ENCODE data around the gene AMH. TPM values are rescaled to one million over a fixed set of nuclear protein-coding genes. Genes with fewer than 3 reads are reported as not detected.
A peak's percentile ranks its signal among the peaks of the same experiment; 100 is the strongest.

The AMH gene
- total RNA-seq, 4 donors from 2014 or later, result 1.1 to 3.5 TPM; not detected in 2

- Histone ChIP-seq H3K27ac (no peak overlapping the region), H3K27me3 (no peaks in the 10 kb centered on the region), H3K4me3 (no peak overlapping the region), H3K4me1 (peaks cover 10 to 40% (median 17%) of the 10 kb centered on the region in 4 donors), H3K9me3 (no peaks in the 10 kb centered on the region), H3K36me3 (peaks cover 0 to 33% (median 14%) of the 10 kb centered on the region in 4 donors)
- in situ Hi-C loops (cut with MboI; ENCODE audit: low pct_ligation_motif_present in 1 of 4, low pct_unique_long_range_greater_than_20kb in 1 of 4, low sequenced_read_pairs in 3 of 4) (no loop called here), intact Hi-C loops (cut with DNase I; ENCODE audit: low total_unique reads) (no loop called here)
- TF ChIP-seq POLR2A (IDR thresholded peaks at IDR 0.05), result no peak
- no peak for TF ChIP-seq CTCF (IDR thresholded peaks at IDR 0.05)
- TF ChIP-seq POLR2AphosphoS5 (IDR thresholded peaks at IDR 0.05), result no peak
- TF ChIP-seq EP300 (IDR thresholded peaks at IDR 0.05; ENCODE audit: low read depth), result no peak
- 83 to 96% methylated on average over 1 to 9 of the region's 17 CpGs for WGBS, 2 donors (ENCODE audit: low coverage in 1 of 2)
- no peak for DNase-seq
Observed at GRCh38 chr19:2209408-2209807, 39.7 kb upstream of the AMH start.

GRCh38 chr19:2210206-2210605 lies 38.9 kb upstream of the AMH start:
- Histone ChIP-seq H3K4me1 (peaks cover 10 to 40% (median 17%) of the 10 kb centered on the region in 4 donors), H3K27ac (no peak overlapping the region), H3K27me3 (no peaks in the 10 kb centered on the region), H3K36me3 (peaks cover 0 to 41% (median 17%) of the 10 kb centered on the region in 4 donors), H3K4me3 (no peak overlapping the region), H3K9me3 (no peaks in the 10 kb centered on the region)
- in situ Hi-C loops (cut with MboI; ENCODE audit: low pct_ligation_motif_present in 1 of 4, low pct_unique_long_range_greater_than_20kb in 1 of 4, low sequenced_read_pairs in 3 of 4), result no loop called here
- WGBS, 2 donors (ENCODE audit: low coverage in 1 of 2), result 96% methylated on average over 19 of the region's 21 CpGs; no CpG with 5 or more reads in 1 of the 2 donors
- intact Hi-C loops (cut with DNase I; ENCODE audit: low total_unique reads), result no loop called here
- TF ChIP-seq CTCF (IDR thresholded peaks at IDR 0.05) (no peak), EP300 (IDR thresholded peaks at IDR 0.05; ENCODE audit: low read depth) (no peak)
- no peak for DNase-seq

- Histone ChIP-seq H3K4me3 (no peak overlapping the region), H3K9me3 (no peaks in the 10 kb centered on the region), H3K27me3 (no peaks in the 10 kb centered on the region), H3K36me3 (peaks cover 0 to 45% (median 22%) of the 10 kb centered on the region in 4 donors), H3K27ac (peak overlapping the region in 1 of 4 donors; percentile 83), H3K4me1 (peaks cover 10 to 40% (median 17%) of the 10 kb centered on the region in 4 donors)
- no peak for TF ChIP-seq EP300 (IDR thresholded peaks at IDR 0.05; ENCODE audit: low read depth)
- no peak for TF ChIP-seq POLR2A (IDR thresholded peaks at IDR 0.05)
- no peak for TF ChIP-seq POLR2AphosphoS5 (IDR thresholded peaks at IDR 0.05)
- no peak for TF ChIP-seq CTCF (IDR thresholded peaks at IDR 0.05)
- WGBS, 2 donors (ENCODE audit: low coverage in 1 of 2), result 94% methylated on average over 32 of the region's 33 CpGs; no CpG with 5 or more reads in 1 of the 2 donors
- DNase-seq, result no peak
- intact Hi-C loops (cut with DNase I; ENCODE audit: low total_unique reads) (no loop called here), in situ Hi-C loops (cut with MboI; ENCODE audit: low pct_ligation_motif_present in 1 of 4, low pct_unique_long_range_greater_than_20kb in 1 of 4, low sequenced_read_pairs in 3 of 4) (no loop called here)
Observed at GRCh38 chr19:2210987-2211740, 38.0 kb upstream of the AMH start.

GRCh38 chr19:2212861-2213711 lies 36.0 kb upstream of the AMH start:
- Histone ChIP-seq H3K9me3 (no peaks in the 10 kb centered on the region), H3K4me3 (peak overlapping the region in 1 of 4 donors; percentile 19), H3K4me1 (peaks cover 9 to 36% (median 15%) of the 10 kb centered on the region in 4 donors), H3K36me3 (peaks cover 0 to 47% (median 21%) of the 10 kb centered on the region in 4 donors), H3K27me3 (no peaks in the 10 kb centered on the region), H3K27ac (peak overlapping the region; percentile 83)
- in situ Hi-C loops (cut with MboI; ENCODE audit: low pct_ligation_motif_present in 1 of 4, low pct_unique_long_range_greater_than_20kb in 1 of 4, low sequenced_read_pairs in 3 of 4) (no loop called here), intact Hi-C loops (cut with DNase I; ENCODE audit: low total_unique reads) (no loop called here)
- DNase-seq, result peak; percentile 87
- 80% methylated on average over 17 of the region's 21 CpGs; no CpG with 5 or more reads in 1 of the 2 donors for WGBS, 2 donors (ENCODE audit: low coverage in 1 of 2)
- peak; percentile 8 to 46 (median 36) for TF ChIP-seq POLR2AphosphoS5 (IDR thresholded peaks at IDR 0.05)
- TF ChIP-seq POLR2A (IDR thresholded peaks at IDR 0.05), result no peak
- peak in 1 of 5 experiments; percentile 13 for TF ChIP-seq CTCF (IDR thresholded peaks at IDR 0.05)
